H1 (cell line): ENCODE results near the gene SERPINB1. TPM values are rescaled to one million over a fixed set of nuclear protein-coding genes. Genes with fewer than 3 reads are reported as not detected.

Source experiments
- CTCF ChIA-PET: fragments of 300-600 bp; sonication (Branson Sonifier 250); formaldehyde crosslinking; loops from one replicate; lab custom pipeline; 2021; ENCODE audit not compliant: partially characterized antibody; lab: Charles Lee
- POLR2A ChIA-PET: fragments of 300-600 bp; sonication (Branson Sonifier 250); formaldehyde crosslinking; loops from one replicate; lab custom pipeline; 2021; ENCODE audit warnings: inconsistent platforms; ENCODE audit not compliant: partially characterized antibody; lab: Charles Lee
- DNase-seq, 2 experiments: peaks; one replicate each; pipeline versions ENCODE4 v3.0.0 to v3.0.0-alpha.2; 2010 to 2022; ENCODE audit warnings: low spot score in 2 of 2, low read depth in 1 of 2, mixed read lengths in 1 of 2
- FAIRE-seq: peaks from 2 replicates; lab custom pipeline; 2011; peaks lifted over from hg19 to GRCh38; lab: Jason Lieb, UNC
- H2AFZ ChIP-seq: 2 replicates; pipeline ENCODE4 v1.8.1; 2012; ENCODE audit warnings: low read length, inconsistent platforms
- H2AK5ac ChIP-seq: 2 replicates; pipeline ENCODE4 v1.6.1; 2013; ENCODE audit warnings: low read depth, low read length
- H2BK120ac ChIP-seq: replicated peaks from 2 replicates; pipeline ENCODE3; 2013; ENCODE audit warnings: low read depth, low read length, inconsistent platforms
- H2BK12ac ChIP-seq: 2 replicates; pipeline ENCODE4 v1.6.1; 2013; ENCODE audit warnings: low read depth, low read length
- H2BK15ac ChIP-seq: 2 replicates; pipeline ENCODE4 v1.6.1; 2013; ENCODE audit warnings: low read length
- H2BK20ac ChIP-seq: 2 replicates; pipeline ENCODE4 v1.6.1; 2013; ENCODE audit warnings: low read length
- H2BK5ac ChIP-seq: 2 replicates; pipeline ENCODE4 v1.6.1; 2013; ENCODE audit warnings: low read depth, low read length
- H3K14ac ChIP-seq: 2 replicates; pipeline ENCODE4 v1.6.1; 2013; ENCODE audit warnings: inconsistent platforms; ENCODE audit not compliant: insufficient read length
- H3K18ac ChIP-seq: 2 replicates; pipeline ENCODE4 v1.6.1; 2013; ENCODE audit warnings: low read length; ENCODE audit errors: extremely low read depth
- H3K23ac ChIP-seq: 2 replicates; pipeline ENCODE4 v1.6.1; 2013; ENCODE audit warnings: inconsistent platforms; ENCODE audit not compliant: insufficient read length
- H3K23me2 ChIP-seq: 2 replicates; pipeline ENCODE4 v1.6.1; 2013; ENCODE audit warnings: low read depth, low read length
- H3K27ac ChIP-seq: 2 replicates; pipeline ENCODE4 v1.6.1; 2011; ENCODE audit warnings: low read depth, low read length, inconsistent platforms
- H3K27me3 ChIP-seq, 4 experiments: replicated peaks in 1 of 4; 1 replicate in 1 of 4; 2 replicates in 3 of 4; pipeline versions ENCODE4 v1.6.1 to v1.8.1; 2011 to 2013; ENCODE audit warnings: low read length in 3 of 4, mild to moderate bottlenecking in 3 of 4, inconsistent platforms in 2 of 4, mixed read lengths in 2 of 4, moderate library complexity in 1 of 4; ENCODE audit not compliant: control insufficient read depth in 3 of 4, insufficient read depth in 3 of 4; ENCODE audit errors: extremely low read depth in 1 of 4
- H3K36me3 ChIP-seq, 4 experiments: 2 replicates each; pipeline versions ENCODE4 v1.6.1 to v1.8.1; 2011 to 2013; ENCODE audit warnings: mild to moderate bottlenecking in 4 of 4, low read length in 3 of 4, moderate library complexity in 2 of 4, control low read depth in 1 of 4, inconsistent platforms in 1 of 4; ENCODE audit not compliant: insufficient read depth in 4 of 4, control insufficient read depth in 2 of 4
- H3K4ac ChIP-seq: replicated peaks from 2 replicates; pipeline ENCODE3; 2013; ENCODE audit warnings: low read length, low read depth, mixed read lengths, inconsistent platforms; ENCODE audit not compliant: insufficient read length
- H3K4me1 ChIP-seq, 4 experiments: replicated peaks in 1 of 4; 1 replicate in 1 of 4; 2 replicates in 3 of 4; pipeline versions ENCODE4 v1.6.1 to v1.8.1; 2011 to 2013; ENCODE audit warnings: low read length in 3 of 4, inconsistent platforms in 2 of 4, mixed read lengths in 1 of 4; ENCODE audit not compliant: insufficient read depth in 4 of 4, control insufficient read depth in 3 of 4
- H3K4me2 ChIP-seq, 2 experiments: 2 replicates each; pipeline versions ENCODE4 v1.6.1 to v1.8.1; 2011 to 2013; ENCODE audit warnings: low read depth in 2 of 2, low read length in 2 of 2, control low read depth in 1 of 2, inconsistent platforms in 1 of 2, mild to moderate bottlenecking in 1 of 2; ENCODE audit not compliant: insufficient read depth in 1 of 2
- H3K4me3 ChIP-seq, 4 experiments: fragments of 200-600, 300-600 bp in 1 of 4; sonication (generic), shearing (Covaris generic), sonication (Bioruptor Twin) in 1 of 4; 2 replicates each; pipeline versions ENCODE4 v1.5.1 to v1.8.1; 2011 to 2016; ENCODE audit warnings: low read length in 4 of 4, low read depth in 3 of 4, control low read depth in 2 of 4, inconsistent platforms in 2 of 4, mild to moderate bottlenecking in 2 of 4, mixed read lengths in 1 of 4, moderate library complexity in 1 of 4; ENCODE audit not compliant: insufficient read depth in 2 of 4; ENCODE audit errors: extremely low read depth in 1 of 4
- H3K56ac ChIP-seq: replicated peaks from 2 replicates; pipeline ENCODE3; 2013; ENCODE audit warnings: low read depth, mild to moderate bottlenecking, mixed read lengths, low read length, inconsistent platforms; ENCODE audit not compliant: insufficient read length
- H3K79me1 ChIP-seq: 2 replicates; pipeline ENCODE4 v1.6.1; 2013; ENCODE audit warnings: low read depth, low read length, control low read depth
- H3K79me2 ChIP-seq, 2 experiments: 2 replicates each; pipeline versions ENCODE4 v1.6.1 to v1.8.1; 2012 to 2013; ENCODE audit warnings: low read length in 2 of 2, mild to moderate bottlenecking in 2 of 2, inconsistent platforms in 1 of 2; ENCODE audit not compliant: insufficient read depth in 2 of 2, control insufficient read depth in 1 of 2
- H3K9ac ChIP-seq, 4 experiments: replicated peaks in 1 of 4; 1 replicate in 1 of 4; 2 replicates in 3 of 4; pipeline versions ENCODE4 v1.6.1 to v1.8.1; 2011 to 2013; ENCODE audit warnings: low read depth in 3 of 4, low read length in 3 of 4, control low read depth in 2 of 4, mild to moderate bottlenecking in 2 of 4, moderate library complexity in 2 of 4, inconsistent platforms in 1 of 4; ENCODE audit errors: extremely low read depth in 1 of 4
- H3K9me3 ChIP-seq, 2 experiments: 2 replicates each; pipeline versions ENCODE4 v1.6.1 to v1.8.1; 2012 to 2013; ENCODE audit warnings: mild to moderate bottlenecking in 2 of 2, moderate library complexity in 2 of 2, control low read depth in 1 of 2, inconsistent platforms in 1 of 2, low read depth in 1 of 2, low read length in 1 of 2, mixed read lengths in 1 of 2; ENCODE audit not compliant: insufficient read depth in 2 of 2
- H4K20me1 ChIP-seq, 2 experiments: replicated peaks in 1 of 2; 2 replicates each; pipeline versions ENCODE3 to v1.8.1; 2011 to 2013; ENCODE audit warnings: inconsistent platforms in 2 of 2, low read length in 2 of 2, mild to moderate bottlenecking in 1 of 2; ENCODE audit not compliant: insufficient read depth in 2 of 2, control insufficient read depth in 1 of 2
- H4K5ac ChIP-seq: 2 replicates; pipeline ENCODE4 v1.6.1; 2013; ENCODE audit warnings: low read length, low read depth, mixed read lengths, inconsistent platforms; ENCODE audit not compliant: insufficient read length
- H4K8ac ChIP-seq: 2 replicates; pipeline ENCODE4 v1.8.0; 2013; ENCODE audit warnings: mild to moderate bottlenecking, moderate library complexity, low read length, inconsistent platforms; ENCODE audit not compliant: insufficient read depth; ENCODE audit errors: extremely low read depth
- H4K91ac ChIP-seq: replicated peaks from 2 replicates; pipeline ENCODE3; 2013; ENCODE audit warnings: low read length, mixed read lengths, inconsistent platforms; ENCODE audit not compliant: insufficient read length
- BACH1 ChIP-seq: IDR thresholded peaks from 2 replicates; pipeline ENCODE4 v1.6.1; 2012; ENCODE audit warnings: low read length, improper control_type of control experiment
- CREB1 ChIP-seq: IDR thresholded peaks from 2 replicates; pipeline ENCODE4 v1.6.1; 2012; ENCODE audit warnings: inconsistent platforms
- CTBP2 ChIP-seq: IDR thresholded peaks from 2 replicates; pipeline ENCODE4 v1.7.0; 2011; ENCODE audit warnings: borderline replicate concordance, mild to moderate bottlenecking, moderate library complexity, mixed read lengths, low read length; ENCODE audit not compliant: insufficient read depth, insufficient read length
- RAD21 ChIP-seq, 2 experiments: IDR thresholded peaks in 1 of 2; conservative IDR thresholded peaks in 1 of 2; 2 replicates each; pipeline ENCODE4 v1.6.1; 2011; ENCODE audit warnings: low read depth in 2 of 2, low read length in 2 of 2, improper control_type of control experiment in 1 of 2, inconsistent platforms in 1 of 2, mild to moderate bottlenecking in 1 of 2, moderate library complexity in 1 of 2
- RFX5 ChIP-seq: IDR thresholded peaks from 2 replicates; pipeline ENCODE4 v1.6.1; 2011; ENCODE audit warnings: low read depth, low read length, improper control_type of control experiment, borderline replicate concordance
- RNF2 ChIP-seq: fragments of 200-900, 300-1000 bp; sonication (generic); IDR thresholded peaks from 2 replicates; pipeline ENCODE4 v1.7.1; 2016; ENCODE audit warnings: borderline replicate concordance, low read depth, mild to moderate bottlenecking, antibody characterized with exemption, low read length; ENCODE audit not compliant: poor library complexity, severe bottlenecking; ENCODE audit errors: missing control alignments
- TBP ChIP-seq: IDR thresholded peaks from 2 replicates; pipeline ENCODE4 v1.6.1; 2011; ENCODE audit warnings: low read depth, low read length, improper control_type of control experiment
- TEAD4 ChIP-seq: IDR thresholded peaks from 2 replicates; pipeline ENCODE4 v1.6.1; 2012; ENCODE audit warnings: low read depth, low read length, inconsistent platforms, mixed read lengths
- WGBS, 2 experiments: shearing (Covaris generic) in 1 of 2; methylation state at CpG; one replicate each; pipeline versions ENCODE4 v1.1.6 to v1.1.7; 2013 to 2015; ENCODE audit warnings: low lambda C conversion rate in 2 of 2, mixed read lengths in 2 of 2, inconsistent platforms in 1 of 2, low coverage in 1 of 2, missing lambda C conversion rate in 1 of 2; ENCODE audit not compliant: insufficient replicate concordance in 2 of 2, insufficient coverage in 1 of 2, insufficient read length in 1 of 2; ENCODE audit errors: extremely low coverage in 1 of 2, missing lambda C conversion rate in 1 of 2; 5-methylcytosine and 5-hydroxymethylcytosine counted together
- polyA plus RNA-seq, 7 experiments: library from polyadenylated mRNA; depleted of rRNA in 3 of 7; stranded (reverse) in 5 of 7; unstranded in 2 of 7; fragments of >200 nt in 5 of 7; fragments of 200-250 nt in 2 of 7; gene quantifications; 1 replicate in 5 of 7; 2 replicates in 1 of 7; 4 replicates in 1 of 7; pipeline versions ENCODE4 v1.2.1 to v1.2.3, GENCODE V29; 2011 to 2013; ENCODE audit warnings: missing spikeins in 2 of 7, mixed read lengths in 2 of 7
- total RNA-seq: library from RNA; stranded (reverse); fragmentation: NEBNext Ultra II Directional; extraction: Animal tissue kit (Norgen Biotek cat#: 25700); gene quantifications from 2 replicates; pipeline ENCODE4 v1.2.1, GENCODE V29; 2021

Gene SERPINB1
- total and polyA plus RNA-seq, 2 of the 8 experiments (the other 6 are each of a cell fraction or from before 2014, with no cell fraction given), result 8.1 to 17.3 TPM

DNA sequence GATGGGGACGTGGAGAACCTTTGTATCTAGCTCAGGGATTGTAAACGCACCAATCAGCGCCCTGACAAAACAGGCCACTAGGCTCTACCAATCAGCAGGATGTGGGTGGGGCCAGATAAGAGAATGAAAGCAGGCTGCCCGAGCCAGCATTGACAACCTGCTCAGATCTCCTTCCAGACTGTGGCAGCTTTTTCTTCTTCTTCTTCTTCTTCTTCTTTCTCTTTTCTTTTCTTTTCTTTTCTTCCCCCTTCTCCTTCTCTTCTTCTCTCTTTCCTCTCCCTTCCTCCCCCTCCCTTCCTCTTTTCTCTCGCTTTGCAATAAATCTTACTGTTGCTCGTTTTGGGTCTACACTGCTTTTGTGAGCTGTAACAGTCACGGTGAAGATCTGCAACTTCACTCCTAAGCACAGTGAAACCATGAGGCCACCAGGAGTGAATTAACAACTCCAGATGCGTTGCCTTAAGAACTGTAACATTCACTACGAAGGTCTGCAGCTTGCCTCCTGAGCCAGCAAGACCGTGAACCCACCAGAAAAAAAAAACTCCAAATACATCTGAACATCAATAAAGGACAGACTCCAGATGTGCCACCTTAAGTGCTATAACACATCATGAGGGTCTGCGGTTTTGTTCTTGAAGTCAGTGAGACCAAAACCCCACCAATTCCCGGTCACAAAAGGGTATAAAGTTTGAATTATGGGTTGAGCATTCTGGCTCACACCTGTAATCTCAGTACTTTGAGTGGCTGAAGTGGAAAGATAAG lies 19.6 kb upstream of the SERPINB1 start:
- Histone ChIP-seq H3K23ac (no peak overlapping the region), H4K5ac (no peak overlapping the region), H3K27me3 (no peaks in the 10 kb centered on the region), H3K79me2 (no peaks in the 10 kb centered on the region), H2BK15ac (no peak overlapping the region), H2BK5ac (no peak overlapping the region), H4K8ac (no peak overlapping the region), H3K79me1 (no peaks in the 10 kb centered on the region), H4K20me1 (no peaks in the 10 kb centered on the region), H3K23me2 (peaks cover 2% of the 10 kb centered on the region; the same call in 1 of the 2 replicates), H2BK20ac (no peak overlapping the region), H3K9me3 (no peaks in the 10 kb centered on the region), H2AK5ac (no peak overlapping the region), H3K4me3 (no peak overlapping the region), H3K56ac (no peak overlapping the region), H3K18ac (0 out of 2 replicates have a peak overlapping the region, but pooled peaks have one; percentile 40), H3K4me2 (no peak overlapping the region), H3K9ac (no peak overlapping the region), H3K14ac (no peak overlapping the region), H3K27ac (no peak overlapping the region), H2AFZ (no peak overlapping the region), H2BK12ac (no peak overlapping the region), H3K4ac (no peak overlapping the region), H2BK120ac (peak overlapping the region; percentile 57), H3K4me1 (peaks cover 2 to 20% (median 13%) of the 10 kb centered on the region in 4 experiments; a peak in 5 of 7 replicates), H3K36me3 (no peaks in the 10 kb centered on the region), H4K91ac (peak overlapping the region; percentile 84)
- TF ChIP-seq RFX5, result no peak
- TF ChIP-seq TEAD4, result no peak
- no peak for TF ChIP-seq CTBP2
- no peak for TF ChIP-seq TBP
- no peak for TF ChIP-seq BACH1
- no peak for TF ChIP-seq CREB1
- no peak for TF ChIP-seq RNF2
- no peak for TF ChIP-seq RAD21 (IDR thresholded peaks at IDR 0.05 in 1 of 2, conservative IDR thresholded peaks at IDR 0.05 in 1 of 2; ENCODE audit: low read depth in 2 of 2, low read length in 2 of 2)
- CTCF ChIA-PET, result interaction anchor here (0.6 to 1.7 kb wide), 2 partner anchors 71 to 161 kb away, joined by 3 to 4 read pairs; no protein-coding TSS in a partner anchor
- POLR2A ChIA-PET, result no interaction called here
- DNase-seq (no peak), FAIRE-seq (no peak)
- WGBS, 2 experiments, result 90% methylated on average over 11 of the region's 12 CpGs; no CpG with 5 or more reads in 1 of the 2 experiments
